T follicular helper cell (primary cell): ENCODE data around the gene LYZL6.
"Not testable (repeated sequence)": the region's sequence is repeated elsewhere in the genome, so short reads cannot be mapped to it uniquely, and the experiment has no call there.

Source experiments
- DNase-seq: peaks from one replicate; pipeline ENCODE4 v3.0.0-alpha.2; 2020; ENCODE audit warnings: low read depth

LYZL6 gene

GRCh38 chr17:35906926-35907637, 36.4 kb downstream of the LYZL6 start:
- DNase-seq, result no peak

GRCh38 chr17:35906191-35906925, 37.2 kb downstream of the LYZL6 start:
- DNase-seq, result no peak

- no peak for DNase-seq
Observed at GRCh38 chr17:35903451-35903850, 40.1 kb downstream of the LYZL6 start.

GRCh38 chr17:35901631-35902175, 41.8 kb downstream of the LYZL6 start:
- no peak for DNase-seq

- no peak for DNase-seq
Observed at GRCh38 chr17:35900708-35901480, 42.6 kb downstream of the LYZL6 start.

- DNase-seq, result no peak
Observed at GRCh38 chr17:35900280-35900679, 43.2 kb downstream of the LYZL6 start.

GRCh38 chr17:35898283-35899070, 45.0 kb downstream of the LYZL6 start:
- no peak for DNase-seq

GRCh38 chr17:35897772-35898171, 45.7 kb downstream of the LYZL6 start:
- not testable (repeated sequence) for DNase-seq

GRCh38 chr17:35895636-35896587, 47.6 kb downstream of the LYZL6 start:
- no peak for DNase-seq

- DNase-seq, result no peak
Observed at GRCh38 chr17:35894206-35894605, 49.3 kb downstream of the LYZL6 start.

GRCh38 chr17:35893751-35894150, 49.8 kb downstream of the LYZL6 start:
- no peak for DNase-seq

GRCh38 chr17:35892091-35893035, 51.1 kb downstream of the LYZL6 start:
- no peak for DNase-seq

GRCh38 chr17:35891269-35891668, 52.2 kb downstream of the LYZL6 start:
- DNase-seq, result no peak

- DNase-seq, result peak; percentile 1
Observed at GRCh38 chr17:35890774-35891155, 52.7 kb downstream of the LYZL6 start.

GRCh38 chr17:35889818-35890773, 53.4 kb downstream of the LYZL6 start:
- DNase-seq, result no peak

GRCh38 chr17:35889241-35889640, 54.3 kb downstream of the LYZL6 start:
- no peak for DNase-seq
